Measurements from ENCODE around the gene GRIFIN. TPM values are rescaled to one million over a fixed set of nuclear protein-coding genes. Genes with fewer than 3 reads are reported as not detected.
A peak's percentile ranks its signal among the peaks of the same experiment; 100 is the strongest.

Gene GRIFIN
- total and polyA plus RNA-seq, 9 of the 15 experiments (the other 6 are each of a cell fraction or from before 2014, with no cell fraction given): not detected

DNA sequence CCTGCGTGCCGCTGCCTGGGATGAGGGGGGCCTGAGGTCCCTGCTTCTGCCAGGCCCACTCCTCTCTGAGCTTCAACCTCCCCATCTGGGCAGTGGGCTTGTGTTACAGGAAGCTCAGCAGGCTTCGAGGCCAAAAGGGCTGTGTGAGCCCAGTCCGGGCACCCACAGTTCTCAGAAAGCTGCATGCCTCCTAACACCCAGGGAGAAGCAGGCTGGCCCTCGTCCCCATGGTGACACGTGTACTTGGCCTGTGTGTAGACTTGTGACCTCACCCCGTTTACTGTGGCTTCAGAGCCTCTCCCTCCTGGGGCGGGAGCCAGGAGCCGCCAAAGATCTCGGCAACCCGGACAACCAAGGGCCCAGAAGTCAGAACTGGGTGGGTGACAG is 2.2 kb upstream of the GRIFIN start:
- WGBS (ENCODE audit: insufficient coverage, low coverage, missing lambda C conversion rate): 11% methylated on average over 9 of the region's 11 CpGs
- Histone ChIP-seq H3K9ac (ENCODE audit: insufficient read depth in 1 of 2, low read depth in 2 of 2, low read length in 2 of 2) (peak overlapping the region in 1 of 2 experiments; percentile 68; a peak in 1 of 4 replicates), H3K36me3 (ENCODE audit: control insufficient read depth, insufficient read depth, low read length) (no peaks in the 10 kb centered on the region), H3K4me3 (no peak overlapping the region), H3K9me1 (ENCODE audit: control insufficient read depth, insufficient read depth, low read length) (no peaks in the 10 kb centered on the region), H3K4me2 (ENCODE audit: insufficient read depth, low read length) (no peak overlapping the region), H3K9me3 (replicated peaks; ENCODE audit: control insufficient read depth, insufficient read depth, low read depth, low read length) (peaks cover 4% of the 10 kb centered on the region; the same call in 1 of the 2 replicates), H3K27me3 (ENCODE audit: control insufficient read depth in 2 of 2, insufficient read depth in 2 of 2, low read length in 2 of 2) (peaks cover 15 to 38% of the 10 kb centered on the region in 2 experiments; a peak in 4 of 5 replicates), H4K20me1 (replicated peaks; ENCODE audit: control insufficient read depth, insufficient read depth, low read length) (peaks cover 23% of the 10 kb centered on the region), H3K79me2 (ENCODE audit: control insufficient read depth, insufficient read depth, low read length) (no peaks in the 10 kb centered on the region), H3K27ac (ENCODE audit: extremely low read depth, low read depth, low read length) (no peak overlapping the region), H3K4me1 (replicated peaks in 1 of 2; ENCODE audit: control insufficient read depth in 2 of 2, insufficient read depth in 2 of 2, low read length in 2 of 2) (peaks cover 0 to 53% of the 10 kb centered on the region in 2 experiments; a peak in 3 of 5 replicates), H2AFZ (ENCODE audit: low read depth, low read length) (no peak overlapping the region)
- intact Hi-C loops (cut with micrococcal nuclease): loop anchor here (5.0 to 10.0 kb wide), 2 partner anchors 89 to 186 kb away; no protein-coding TSS in a partner anchor
- no peak for FAIRE-seq
- peak; percentile 22 for ATAC-seq
- TF ChIP-seq L3MBTL2 (IDR thresholded peaks at IDR 0.05): peak; percentile 86
- TF ChIP-seq, protein P1, sequence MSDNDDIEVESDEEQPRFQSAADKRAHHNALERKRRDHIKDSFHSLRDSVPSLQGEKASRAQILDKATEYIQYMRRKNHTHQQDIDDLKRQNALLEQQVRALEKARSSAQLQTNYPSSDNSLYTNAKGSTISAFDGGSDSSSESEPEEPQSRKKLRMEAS (CRISPR knock-in tag; IDR thresholded peaks at IDR 0.05): peak; percentile 58; the same call in 1 of the 2 replicates
- TF ChIP-seq, protein P2, sequence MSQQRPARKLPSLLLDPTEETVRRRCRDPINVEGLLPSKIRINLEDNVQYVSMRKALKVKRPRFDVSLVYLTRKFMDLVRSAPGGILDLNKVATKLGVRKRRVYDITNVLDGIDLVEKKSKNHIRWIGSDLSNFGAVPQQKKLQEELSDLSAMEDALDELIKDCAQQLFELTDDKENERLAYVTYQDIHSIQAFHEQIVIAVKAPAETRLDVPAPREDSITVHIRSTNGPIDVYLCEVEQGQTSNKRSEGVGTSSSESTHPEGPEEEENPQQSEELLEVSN (IDR thresholded peaks at IDR 0.05; ENCODE audit: borderline replicate concordance in 1 of 2, extremely low read depth in 1 of 2, insufficient read depth in 1 of 2, insufficient read length in 1 of 2, low read depth in 1 of 2, low read length in 1 of 2, poor library complexity in 1 of 2, severe bottlenecking in 1 of 2): peak; percentile 61 to 84
- TF ChIP-seq BHLHE40 (IDR thresholded peaks at IDR 0.05; ENCODE audit: low read length): peak; percentile 58; the same call in 1 of the 2 replicates
- TF ChIP-seq JUN (IDR thresholded peaks at IDR 0.05; ENCODE audit: borderline replicate concordance, low read depth, low read length): no peak
- TF ChIP-seq JUN (CRISPR knock-in tag; IDR thresholded peaks at IDR 0.05; ENCODE audit: borderline replicate concordance): no peak
- ChIA-PET POLR2A (interaction anchor here (1.0 to 1.1 kb wide), 2 partner anchors 9 to 15 kb away, joined by 3 read pairs; no protein-coding TSS in a partner anchor), CTCF (ENCODE audit: low intra/inter-chr PET ratio) (interaction anchor here (0.7 kb wide), 1 partner anchor 232 kb away, joined by 3 read pairs; no protein-coding TSS in a partner anchor)
- in situ Hi-C loops (cut with MboI): no loop called here
- BruUV-seq (replicated peaks): no TSS peak
- DNase-seq (ENCODE audit: extremely low read depth in 1 of 4, low spot score in 3 of 4): peak in 2 of 4 experiments; percentile 38 to 50
